Panc1 (cell line): ENCODE results near the gene OVOL1. TPM values are rescaled to one million over a fixed set of nuclear protein-coding genes. Genes with fewer than 3 reads are reported as not detected.
A peak's percentile ranks its signal among the peaks of the same experiment; 100 is the strongest.

ENCODE experiments used
- ATAC-seq: fragments of 200-7000 bp; cut with Tn5 transposase; 2 replicates; pipeline ENCODE4 v1.9.1; 2020; ENCODE audit warnings: mild to moderate bottlenecking, moderate library complexity
- BruUV-seq: library from RNA; stranded (reverse); fragments of 400-500 nt; replicated peaks from 2 replicates; lab custom pipeline; 2021; lab: Mats Ljungman, UMichigan
- CTCF ChIA-PET: fragments of 300-600 bp; sonication (Branson Sonifier 250); formaldehyde crosslinking; loops from one replicate; lab custom pipeline; 2022; ENCODE audit warnings: antibody characterized with exemption; lab: Charles Lee
- POLR2A ChIA-PET: fragments of 300-600 bp; sonication (Branson Sonifier 250); formaldehyde crosslinking; loops from one replicate; lab custom pipeline; 2022; ENCODE audit warnings: antibody characterized with exemption; lab: Charles Lee
- DNase-seq: peaks from one replicate; pipeline ENCODE4 v3.0.0-alpha.2; 2010; ENCODE audit warnings: low read depth, low spot score
- H3K27ac ChIP-seq: 2 replicates; pipeline ENCODE4 v1.5.1; 2011; ENCODE audit warnings: mild to moderate bottlenecking, low read length, inconsistent platforms
- H3K27me3 ChIP-seq: fragments of 200-500 bp; sonication (Bioruptor generic); 2 replicates; pipeline ENCODE4 v1.6.0; 2014; ENCODE audit warnings: low read length, inconsistent platforms; ENCODE audit not compliant: control insufficient read depth, insufficient read depth
- H3K36me3 ChIP-seq: fragments of 200-500 bp; sonication (Bioruptor generic); 2 replicates; pipeline ENCODE4 v1.5.1; 2014; ENCODE audit warnings: inconsistent platforms, mild to moderate bottlenecking, low read length, moderate library complexity; ENCODE audit not compliant: control insufficient read depth, insufficient read depth
- H3K4me1 ChIP-seq: 2 replicates; pipeline ENCODE4 v1.5.1; 2011; ENCODE audit warnings: inconsistent platforms, mild to moderate bottlenecking, low read length, moderate library complexity; ENCODE audit not compliant: control insufficient read depth, insufficient read depth
- H3K4me3 ChIP-seq, 2 experiments: 2 replicates each; pipeline ENCODE4 v1.5.1; 2011 to 2012; ENCODE audit warnings: low read depth in 2 of 2, low read length in 2 of 2, mild to moderate bottlenecking in 2 of 2, inconsistent platforms in 1 of 2, moderate library complexity in 1 of 2
- H3K9me3 ChIP-seq: fragments of 200-500 bp; sonication (Bioruptor generic); 2 replicates; pipeline ENCODE4 v1.5.1; 2014; ENCODE audit warnings: low read depth, mild to moderate bottlenecking, inconsistent platforms, low read length, moderate library complexity; ENCODE audit not compliant: control insufficient read depth, insufficient read depth
- POLR2AphosphoS5 ChIP-seq: IDR thresholded peaks from 2 replicates; pipeline ENCODE4 v1.6.1; 2012; ENCODE audit warnings: mild to moderate bottlenecking, low read depth, low read length, moderate library complexity
- SIN3A ChIP-seq: IDR thresholded peaks from 2 replicates; pipeline ENCODE4 v1.6.1; 2012; ENCODE audit warnings: low read depth, mild to moderate bottlenecking, low read length, moderate library complexity, borderline replicate concordance; ENCODE audit not compliant: insufficient read depth
- TCF7L2 ChIP-seq: IDR thresholded peaks from 2 replicates; pipeline ENCODE4 v1.6.1; 2011; ENCODE audit warnings: mild to moderate bottlenecking, low read depth, low read length, inconsistent platforms
- in situ Hi-C: cut with HindIII; loops from 2 replicates; pipeline ENCODE4 v1.10.0; 2016; ENCODE audit warnings: low sequenced_read_pairs, low pct_unique_long_range_greater_than_20kb
- intact Hi-C: fragments of 100-400 bp; cut with micrococcal nuclease; formaldehyde crosslinking; loops from one replicate; pipeline ENCODE4 v1.10.0; 2022; ENCODE audit not compliant: unreplicated experiment
- total RNA-seq: library from RNA; stranded (reverse); gene quantifications from one replicate; pipeline ENCODE4 v1.2.1, GENCODE V29; 2021; ENCODE audit not compliant: unreplicated experiment
- TF ChIP-seq, protein P1 (sequence below), 2 experiments: IDR thresholded peaks; 2 replicates each; pipeline ENCODE4 v1.6.1; 2011 to 2012; ENCODE audit warnings: low read depth in 2 of 2, control low read depth in 1 of 2, low read length in 1 of 2, mild to moderate bottlenecking in 1 of 2, moderate library complexity in 1 of 2; ENCODE audit not compliant: insufficient read depth in 1 of 2
- TF ChIP-seq, protein P2 (sequence below): fragments of 450-650 bp; IDR thresholded peaks from 2 replicates; pipeline ENCODE4 v1.5.1; 2017; ENCODE audit warnings: mild to moderate bottlenecking

The OVOL1 gene
- total RNA-seq, 1 experiment from 2014 or later = 0.23 TPM

DNA sequence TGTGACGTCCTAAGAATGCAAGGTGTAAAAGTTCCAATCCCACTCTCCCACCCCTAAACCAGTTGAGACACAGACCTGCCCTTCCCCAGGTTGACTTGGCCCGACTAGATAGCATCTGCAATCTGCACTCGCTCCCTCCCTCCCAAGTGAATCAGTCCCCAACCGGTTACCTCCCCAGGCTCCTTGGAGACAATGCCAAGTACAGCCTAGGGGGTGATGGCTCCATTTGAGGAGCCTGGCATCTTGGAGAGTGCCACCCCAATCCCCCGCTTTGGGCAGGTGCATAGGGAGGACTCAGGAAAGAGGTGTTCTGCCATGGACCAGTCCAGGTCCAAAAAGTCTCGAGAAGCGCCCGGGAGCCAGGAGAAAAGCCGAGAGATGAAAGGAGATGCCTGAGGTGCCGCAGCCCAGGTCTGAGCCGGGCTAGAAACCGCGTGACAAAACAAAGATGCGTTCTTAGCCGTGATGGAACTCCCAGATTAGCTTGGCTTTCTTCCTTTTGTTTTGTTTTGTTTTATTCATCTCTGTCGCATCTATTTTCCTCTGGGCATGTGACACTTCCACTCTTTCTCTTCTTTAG is 28.2 kb downstream of the OVOL1 start:
- no peaks in the 10 kb centered on the region for H3K27me3 ChIP-seq
- ATAC-seq = no peak
- H3K36me3 ChIP-seq = no peaks in the 10 kb centered on the region
- BruUV-seq = TSS peak; percentile 56
- no peak overlapping the region for H3K27ac ChIP-seq
- ChIA-PET POLR2A (interaction anchor here (0.7 kb wide), 1 partner anchor 162 kb away, joined by 3 read pairs; no protein-coding TSS in a partner anchor), CTCF (no interaction called here)
- H3K9me3 ChIP-seq = no peaks in the 10 kb centered on the region
- intact Hi-C loops = loop anchor here (5.0 kb wide), 2 partner anchors 33 to 103 kb away; partner anchors contain the start of genes AP5B1 and KAT5
- no peak overlapping the region for H3K4me3 ChIP-seq
- TF ChIP-seq, protein P1, sequence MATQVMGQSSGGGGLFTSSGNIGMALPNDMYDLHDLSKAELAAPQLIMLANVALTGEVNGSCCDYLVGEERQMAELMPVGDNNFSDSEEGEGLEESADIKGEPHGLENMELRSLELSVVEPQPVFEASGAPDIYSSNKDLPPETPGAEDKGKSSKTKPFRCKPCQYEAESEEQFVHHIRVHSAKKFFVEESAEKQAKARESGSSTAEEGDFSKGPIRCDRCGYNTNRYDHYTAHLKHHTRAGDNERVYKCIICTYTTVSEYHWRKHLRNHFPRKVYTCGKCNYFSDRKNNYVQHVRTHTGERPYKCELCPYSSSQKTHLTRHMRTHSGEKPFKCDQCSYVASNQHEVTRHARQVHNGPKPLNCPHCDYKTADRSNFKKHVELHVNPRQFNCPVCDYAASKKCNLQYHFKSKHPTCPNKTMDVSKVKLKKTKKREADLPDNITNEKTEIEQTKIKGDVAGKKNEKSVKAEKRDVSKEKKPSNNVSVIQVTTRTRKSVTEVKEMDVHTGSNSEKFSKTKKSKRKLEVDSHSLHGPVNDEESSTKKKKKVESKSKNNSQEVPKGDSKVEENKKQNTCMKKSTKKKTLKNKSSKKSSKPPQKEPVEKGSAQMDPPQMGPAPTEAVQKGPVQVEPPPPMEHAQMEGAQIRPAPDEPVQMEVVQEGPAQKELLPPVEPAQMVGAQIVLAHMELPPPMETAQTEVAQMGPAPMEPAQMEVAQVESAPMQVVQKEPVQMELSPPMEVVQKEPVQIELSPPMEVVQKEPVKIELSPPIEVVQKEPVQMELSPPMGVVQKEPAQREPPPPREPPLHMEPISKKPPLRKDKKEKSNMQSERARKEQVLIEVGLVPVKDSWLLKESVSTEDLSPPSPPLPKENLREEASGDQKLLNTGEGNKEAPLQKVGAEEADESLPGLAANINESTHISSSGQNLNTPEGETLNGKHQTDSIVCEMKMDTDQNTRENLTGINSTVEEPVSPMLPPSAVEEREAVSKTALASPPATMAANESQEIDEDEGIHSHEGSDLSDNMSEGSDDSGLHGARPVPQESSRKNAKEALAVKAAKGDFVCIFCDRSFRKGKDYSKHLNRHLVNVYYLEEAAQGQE (IDR thresholded peaks at IDR 0.05; ENCODE audit: insufficient read depth in 1 of 2, low read depth in 2 of 2, low read length in 1 of 2) = no peak
- DNase-seq = no peak
- in situ Hi-C loops = loop anchor here (5.0 kb wide), 1 partner anchor 53 kb away; no protein-coding TSS in a partner anchor
- 0 out of 2 replicates have a peak, but pooled peaks cover 3% of the 10 kb centered on the region for H3K4me1 ChIP-seq

DNA sequence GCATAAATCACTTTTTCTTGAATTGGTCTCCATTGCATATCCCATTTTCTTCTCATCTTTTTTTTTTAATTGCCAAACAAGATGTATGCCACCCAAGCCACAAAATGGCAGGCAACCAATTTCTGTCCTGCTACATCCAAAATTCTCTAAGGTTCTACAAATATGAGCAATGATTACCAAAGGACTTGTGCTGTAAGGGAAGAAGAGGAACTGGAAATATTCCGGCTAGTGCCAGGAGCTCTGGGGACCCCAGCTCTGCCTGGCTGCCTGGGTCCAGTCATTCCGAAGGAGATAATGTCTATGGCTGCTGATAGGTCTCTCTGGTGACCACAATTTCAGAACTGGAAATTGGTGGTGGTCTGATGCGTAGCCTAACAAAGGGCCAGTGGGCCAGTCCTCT is 29.8 kb downstream of the OVOL1 start:
- ChIA-PET CTCF (interaction anchor here (0.9 to 2.3 kb wide), 4 partner anchors 37 to 109 kb away, joined by 4 to 24 read pairs (median 11); partner anchors contain the start of genes AP5B1 and KAT5), POLR2A (interaction anchor here (0.7 to 0.9 kb wide), 2 partner anchors 20 to 107 kb away, joined by 3 to 4 read pairs; no protein-coding TSS in a partner anchor)
- no peaks in the 10 kb centered on the region for H3K9me3 ChIP-seq
- no peak overlapping the region; a peak in 1 of 4 replicates for H3K4me3 ChIP-seq
- TSS peak; percentile 65 for BruUV-seq
- H3K4me1 ChIP-seq = 0 out of 2 replicates have a peak, but pooled peaks cover 3% of the 10 kb centered on the region
- no peak for TF ChIP-seq POLR2AphosphoS5
- TF ChIP-seq TCF7L2 = no peak
- TF ChIP-seq SIN3A = no peak
- TF ChIP-seq, protein P2, sequence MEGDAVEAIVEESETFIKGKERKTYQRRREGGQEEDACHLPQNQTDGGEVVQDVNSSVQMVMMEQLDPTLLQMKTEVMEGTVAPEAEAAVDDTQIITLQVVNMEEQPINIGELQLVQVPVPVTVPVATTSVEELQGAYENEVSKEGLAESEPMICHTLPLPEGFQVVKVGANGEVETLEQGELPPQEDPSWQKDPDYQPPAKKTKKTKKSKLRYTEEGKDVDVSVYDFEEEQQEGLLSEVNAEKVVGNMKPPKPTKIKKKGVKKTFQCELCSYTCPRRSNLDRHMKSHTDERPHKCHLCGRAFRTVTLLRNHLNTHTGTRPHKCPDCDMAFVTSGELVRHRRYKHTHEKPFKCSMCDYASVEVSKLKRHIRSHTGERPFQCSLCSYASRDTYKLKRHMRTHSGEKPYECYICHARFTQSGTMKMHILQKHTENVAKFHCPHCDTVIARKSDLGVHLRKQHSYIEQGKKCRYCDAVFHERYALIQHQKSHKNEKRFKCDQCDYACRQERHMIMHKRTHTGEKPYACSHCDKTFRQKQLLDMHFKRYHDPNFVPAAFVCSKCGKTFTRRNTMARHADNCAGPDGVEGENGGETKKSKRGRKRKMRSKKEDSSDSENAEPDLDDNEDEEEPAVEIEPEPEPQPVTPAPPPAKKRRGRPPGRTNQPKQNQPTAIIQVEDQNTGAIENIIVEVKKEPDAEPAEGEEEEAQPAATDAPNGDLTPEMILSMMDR = no peak
- TF ChIP-seq, protein P1 (IDR thresholded peaks at IDR 0.05; ENCODE audit: insufficient read depth in 1 of 2, low read depth in 2 of 2, low read length in 1 of 2) = no peak
- no peaks in the 10 kb centered on the region for H3K36me3 ChIP-seq
- intact Hi-C loops (loop anchor here (5.0 kb wide), 2 partner anchors 34 to 104 kb away; partner anchors contain the start of genes AP5B1 and KAT5), in situ Hi-C loops (no loop called here)
- H3K27me3 ChIP-seq = no peaks in the 10 kb centered on the region
- peak overlapping the region; percentile 80; the same call in 1 of the 2 replicates for H3K27ac ChIP-seq
- DNase-seq (no peak), ATAC-seq (no peak)
